ENCODE measurements around the gene CASZ1.

DNA sequence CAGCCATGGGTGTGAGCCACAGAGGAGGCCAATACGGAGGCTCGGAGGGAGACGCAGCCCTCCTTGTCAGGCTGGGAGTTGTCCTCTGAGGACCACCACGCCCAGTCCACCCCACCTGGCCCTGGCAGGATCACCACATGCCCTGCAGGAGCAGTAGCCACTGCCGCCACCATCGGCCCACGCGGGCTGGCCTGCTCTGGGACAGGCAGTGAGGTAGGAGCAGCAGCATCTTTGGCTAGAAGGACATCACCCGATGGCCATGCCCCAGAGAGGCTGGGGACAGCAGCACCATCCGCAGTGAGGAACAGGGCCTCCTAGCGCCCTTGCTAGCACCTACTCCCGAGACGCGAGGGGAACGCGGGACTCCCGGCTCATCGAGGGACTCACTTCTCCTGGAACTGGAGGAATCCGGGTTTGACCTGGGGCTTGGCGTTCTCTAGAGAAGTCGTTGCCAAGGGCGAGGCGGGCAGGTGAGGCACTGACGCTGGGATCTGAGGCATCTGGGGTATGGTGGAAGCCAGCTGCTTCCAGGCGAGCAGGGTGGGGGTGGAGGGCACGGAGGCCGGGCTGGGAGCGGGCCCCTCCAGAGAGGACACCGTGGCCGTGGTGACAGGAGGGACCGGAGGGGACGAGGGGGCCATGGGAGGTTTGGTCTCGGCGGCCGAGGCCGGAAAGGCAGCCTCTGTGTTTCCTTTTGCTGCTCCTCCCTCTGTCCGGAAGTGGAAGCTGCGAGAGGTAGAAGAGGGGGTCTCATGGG, 148.9 kb downstream of the CASZ1 start:
- no peak for TF ChIP-seq POLR2AphosphoS5 (IDR thresholded peaks at IDR 0.05; ENCODE audit: low read depth, low read length)
- TF ChIP-seq TAF1 (IDR thresholded peaks at IDR 0.05; ENCODE audit: low read depth, low read length): no peak
